Sigmoid colon (tissue), 4 donors: ENCODE measurements around the gene MALSU1.

ENCODE experiments used
- CTCF ChIP-seq, 4 experiments: fragments of 450-650 bp in 3 of 4; fragments of 200-600 bp in 1 of 4; IDR thresholded peaks; one replicate each; pipeline ENCODE4 v1.5.1; 2016 to 2019; ENCODE audit warnings: antibody characterized with exemption in 4 of 4, mild to moderate bottlenecking in 3 of 4, moderate library complexity in 2 of 4
- EP300 ChIP-seq, 4 donors: sonication (generic); formaldehyde crosslinking; IDR thresholded peaks; one replicate each; pipeline ENCODE4 v1.6.1; 2017; ENCODE audit warnings: antibody characterized with exemption in 4 of 4
- POLR2A ChIP-seq, 2 donors: fragments of 450-650 bp; IDR thresholded peaks; one replicate each; pipeline ENCODE4 v1.6.1; 2016; ENCODE audit warnings: antibody characterized with exemption in 2 of 2, mild to moderate bottlenecking in 2 of 2, moderate library complexity in 2 of 2
- POLR2AphosphoS5 ChIP-seq, 4 donors: sonication (generic); formaldehyde crosslinking; IDR thresholded peaks; one replicate each; pipeline ENCODE4 v1.6.1; 2017; ENCODE audit warnings: antibody characterized with exemption in 4 of 4

GRCh38 chr7:23336799-23337283 is 37.7 kb downstream of the MALSU1 start:
- no peak for TF ChIP-seq POLR2AphosphoS5 (IDR thresholded peaks at IDR 0.05)
- no peak for TF ChIP-seq CTCF (IDR thresholded peaks at IDR 0.05)
- TF ChIP-seq EP300 (IDR thresholded peaks at IDR 0.05): no peak
- no peak for TF ChIP-seq POLR2A (IDR thresholded peaks at IDR 0.05)
